ENCODE data around the gene PRRT1.
"Not testable (repeated sequence)": the region's sequence is repeated elsewhere in the genome, so short reads cannot be mapped to it uniquely, and the experiment has no call there.

Gene PRRT1

GRCh38 chr6:32187725-32188380 is 36.1 kb upstream of the PRRT1 start:
- not testable (repeated sequence) for DNase-seq

- DNase-seq, result no peak
These were observed 35.4 kb upstream of the PRRT1 start for GRCh38 chr6:32187009-32187709.

GRCh38 chr6:32186151-32186840 is 34.6 kb upstream of the PRRT1 start:
- DNase-seq, result not testable (repeated sequence)

- peak; percentile 84 for DNase-seq
These were observed 34.0 kb upstream of the PRRT1 start for GRCh38 chr6:32185681-32186131.

- no peak for DNase-seq
These were observed 32.4 kb upstream of the PRRT1 start, which contains the start of gene AGER for GRCh38 chr6:32184084-32184640. AGER (minus strand) TSS chr6:32184253; CDS start chr6:32184222, 31 bp downstream.

- no peak for DNase-seq
These were observed 31.8 kb upstream of the PRRT1 start for GRCh38 chr6:32183483-32184083.

GRCh38 chr6:32183030-32183429 is 31.3 kb upstream of the PRRT1 start:
- no peak for DNase-seq

- DNase-seq, result no peak
These were observed 30.8 kb upstream of the PRRT1 start for GRCh38 chr6:32182555-32182981.

GRCh38 chr6:32181915-32182529 is 30.3 kb upstream of the PRRT1 start:
- DNase-seq, result no peak

- no peak for DNase-seq
These were observed 29.5 kb upstream of the PRRT1 start for GRCh38 chr6:32181148-32181702.

- no peak for DNase-seq
These were observed 28.1 kb upstream of the PRRT1 start for GRCh38 chr6:32179766-32180405.

- no peak for DNase-seq
These were observed 27.1 kb upstream of the PRRT1 start for GRCh38 chr6:32178547-32179440.

- DNase-seq, result peak; percentile 100
These were observed 26.2 kb upstream of the PRRT1 start, which contains the start of gene RNF5 for GRCh38 chr6:32177788-32178546. RNF5 (plus strand) TSS chr6:32178405; CDS start chr6:32178512, 107 bp downstream.

- DNase-seq, result no peak
These were observed 25.5 kb upstream of the PRRT1 start for GRCh38 chr6:32177183-32177787.

- no peak for DNase-seq
These were observed 24.9 kb upstream of the PRRT1 start for GRCh38 chr6:32176476-32177182.

GRCh38 chr6:32175711-32176475 is 24.2 kb upstream of the PRRT1 start, which contains the start of gene AGPAT1:
AGPAT1 (minus strand) TSS chr6:32176084; CDS start chr6:32171496, 4,588 bp downstream.
- peak; percentile 98 for DNase-seq

- DNase-seq, result no peak
These were observed 23.6 kb upstream of the PRRT1 start for GRCh38 chr6:32175322-32175710.

All from fibroblast of skin of scalp (primary cell).